ENCODE data around the gene ZMYND8.
A peak's percentile ranks its signal among the peaks of the same experiment; 100 is the strongest.

GRCh38 chr20:47272893-47273590 is 83.5 kb downstream of the ZMYND8 start:
- TF ChIP-seq CTCF (IDR thresholded peaks at IDR 0.05) (peak; percentile 83 to 97 (median 96)), POLR2A (IDR thresholded peaks at IDR 0.05) (peak in 1 of 2 donors; percentile 11), POLR2AphosphoS5 (IDR thresholded peaks at IDR 0.05) (peak in 2 of 4 donors; percentile 24 to 28), EP300 (IDR thresholded peaks at IDR 0.05) (no peak)
